Nephron progenitor cell (in vitro differentiated cells): Measurements from ENCODE around the gene GCSAM.

Experiments used
- DNase-seq: peaks from one replicate; pipeline ENCODE4 v3.0.0; 2021
- H3K27ac Mint-ChIP-seq: 2 replicates; pipeline ENCODE4 v1.8.0; 2021; ENCODE audit warnings: mild to moderate bottlenecking, moderate library complexity, mixed read lengths
- H3K27me3 Mint-ChIP-seq: 2 replicates; pipeline ENCODE4 v1.8.0; 2021; ENCODE audit warnings: mild to moderate bottlenecking, low read depth, mixed read lengths; ENCODE audit not compliant: poor library complexity
- H3K36me3 Mint-ChIP-seq: 2 replicates; pipeline ENCODE4 v1.8.0; 2021; ENCODE audit warnings: low read depth, mixed read lengths
- H3K4me1 Mint-ChIP-seq: 2 replicates; pipeline ENCODE4 v1.8.0; 2021; ENCODE audit warnings: mixed read lengths
- H3K4me3 Mint-ChIP-seq: 2 replicates; pipeline ENCODE4 v1.8.0; 2021; ENCODE audit warnings: mild to moderate bottlenecking, moderate library complexity, mixed read lengths
- H3K9me3 Mint-ChIP-seq: 2 replicates; pipeline ENCODE4 v1.8.0; 2021; ENCODE audit warnings: mild to moderate bottlenecking, moderate library complexity, mixed read lengths
- CTCF ChIP-seq: fragments of 200-600 bp; sonication (generic); IDR thresholded peaks from 2 replicates; pipeline ENCODE4 v1.5.0; 2021; ENCODE audit warnings: antibody characterized with exemption

GCSAM gene

GRCh38 chr3:112132554-112132953, 494 bp downstream of the GCSAM start:
- Mint-ChIP-seq H3K27me3 (no peaks in the 10 kb centered on the region), H3K4me1 (peaks cover 76% of the 10 kb centered on the region), H3K9me3 (no peaks in the 10 kb centered on the region), H3K4me3 (no peak overlapping the region), H3K27ac (no peak overlapping the region), H3K36me3 (peaks cover 48% of the 10 kb centered on the region)
- no peak for DNase-seq
- TF ChIP-seq CTCF: no peak

- Mint-ChIP-seq H3K4me3 (no peak overlapping the region), H3K27me3 (no peaks in the 10 kb centered on the region), H3K36me3 (peaks cover 48% of the 10 kb centered on the region), H3K9me3 (no peaks in the 10 kb centered on the region), H3K4me1 (peaks cover 75% of the 10 kb centered on the region), H3K27ac (no peak overlapping the region)
- DNase-seq: no peak
- TF ChIP-seq CTCF: no peak
These were observed 960 bp downstream of the GCSAM start for GRCh38 chr3:112132088-112132487.

GRCh38 chr3:112131111-112131510, 1.9 kb downstream of the GCSAM start:
- Mint-ChIP-seq H3K4me3 (no peak overlapping the region), H3K36me3 (peaks cover 48% of the 10 kb centered on the region), H3K4me1 (peaks cover 75% of the 10 kb centered on the region), H3K27ac (no peak overlapping the region), H3K9me3 (no peaks in the 10 kb centered on the region), H3K27me3 (no peaks in the 10 kb centered on the region)
- no peak for TF ChIP-seq CTCF
- no peak for DNase-seq

GRCh38 chr3:112130638-112130993, 2.4 kb downstream of the GCSAM start:
- H3K9me3 Mint-ChIP-seq: no peaks in the 10 kb centered on the region
- DNase-seq: no peak
- no peak overlapping the region for H3K4me3 Mint-ChIP-seq
- H3K4me1 Mint-ChIP-seq: peaks cover 75% of the 10 kb centered on the region
- TF ChIP-seq CTCF: no peak
- H3K36me3 Mint-ChIP-seq: peaks cover 48% of the 10 kb centered on the region
- no peaks in the 10 kb centered on the region for H3K27me3 Mint-ChIP-seq
- no peak overlapping the region for H3K27ac Mint-ChIP-seq

GRCh38 chr3:112129925-112130637, 3.0 kb downstream of the GCSAM start:
- Mint-ChIP-seq H3K4me3 (no peak overlapping the region), H3K36me3 (peaks cover 48% of the 10 kb centered on the region), H3K4me1 (peaks cover 75% of the 10 kb centered on the region), H3K9me3 (no peaks in the 10 kb centered on the region), H3K27me3 (no peaks in the 10 kb centered on the region), H3K27ac (peak overlapping the region; percentile 31)
- TF ChIP-seq CTCF: no peak
- DNase-seq: no peak
